GM12872 (cell line): ENCODE measurements around the gene FAM20C.

ENCODE experiments used
- TF ChIP-seq, protein P1 (sequence below): IDR thresholded peaks from 3 replicates; pipeline ENCODE4 v1.5.1; 2011; ENCODE audit warnings: low read depth, mild to moderate bottlenecking, low read length, moderate library complexity; ENCODE audit not compliant: insufficient read depth

FAM20C gene

DNA sequence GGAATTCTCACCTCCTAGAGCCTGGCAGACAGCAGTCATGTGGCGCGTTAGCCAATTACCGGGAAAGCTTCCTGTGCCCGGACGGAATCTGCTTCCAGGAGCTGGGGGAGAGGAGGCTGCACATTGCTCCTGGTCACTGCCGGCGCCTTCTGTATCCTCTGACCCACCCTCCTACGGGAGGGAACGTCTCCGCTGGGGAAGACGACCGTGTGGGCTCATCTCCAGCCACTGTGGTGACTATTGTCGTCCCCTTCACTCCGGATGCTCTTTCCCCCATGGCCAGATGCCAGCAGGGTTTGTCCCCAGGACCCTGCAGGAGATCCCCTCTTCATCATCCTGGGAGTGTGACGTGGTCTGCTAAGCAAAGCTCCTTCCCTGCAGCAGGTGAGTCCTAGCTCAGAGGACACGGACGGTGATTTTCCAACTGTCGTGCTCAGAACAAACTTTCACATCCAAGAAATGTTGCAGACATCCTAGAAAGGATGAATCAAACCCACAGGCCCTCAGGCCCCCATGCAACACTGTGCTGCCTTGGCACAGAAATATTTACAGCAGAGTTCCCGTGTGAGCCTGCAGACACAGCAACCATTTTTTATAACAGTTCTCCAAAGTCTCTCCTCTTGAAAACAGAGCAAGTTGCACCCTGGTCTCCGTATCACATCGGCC lies 29.6 kb upstream of the FAM20C start:
- TF ChIP-seq, protein P1, sequence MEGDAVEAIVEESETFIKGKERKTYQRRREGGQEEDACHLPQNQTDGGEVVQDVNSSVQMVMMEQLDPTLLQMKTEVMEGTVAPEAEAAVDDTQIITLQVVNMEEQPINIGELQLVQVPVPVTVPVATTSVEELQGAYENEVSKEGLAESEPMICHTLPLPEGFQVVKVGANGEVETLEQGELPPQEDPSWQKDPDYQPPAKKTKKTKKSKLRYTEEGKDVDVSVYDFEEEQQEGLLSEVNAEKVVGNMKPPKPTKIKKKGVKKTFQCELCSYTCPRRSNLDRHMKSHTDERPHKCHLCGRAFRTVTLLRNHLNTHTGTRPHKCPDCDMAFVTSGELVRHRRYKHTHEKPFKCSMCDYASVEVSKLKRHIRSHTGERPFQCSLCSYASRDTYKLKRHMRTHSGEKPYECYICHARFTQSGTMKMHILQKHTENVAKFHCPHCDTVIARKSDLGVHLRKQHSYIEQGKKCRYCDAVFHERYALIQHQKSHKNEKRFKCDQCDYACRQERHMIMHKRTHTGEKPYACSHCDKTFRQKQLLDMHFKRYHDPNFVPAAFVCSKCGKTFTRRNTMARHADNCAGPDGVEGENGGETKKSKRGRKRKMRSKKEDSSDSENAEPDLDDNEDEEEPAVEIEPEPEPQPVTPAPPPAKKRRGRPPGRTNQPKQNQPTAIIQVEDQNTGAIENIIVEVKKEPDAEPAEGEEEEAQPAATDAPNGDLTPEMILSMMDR: no peak

DNA sequence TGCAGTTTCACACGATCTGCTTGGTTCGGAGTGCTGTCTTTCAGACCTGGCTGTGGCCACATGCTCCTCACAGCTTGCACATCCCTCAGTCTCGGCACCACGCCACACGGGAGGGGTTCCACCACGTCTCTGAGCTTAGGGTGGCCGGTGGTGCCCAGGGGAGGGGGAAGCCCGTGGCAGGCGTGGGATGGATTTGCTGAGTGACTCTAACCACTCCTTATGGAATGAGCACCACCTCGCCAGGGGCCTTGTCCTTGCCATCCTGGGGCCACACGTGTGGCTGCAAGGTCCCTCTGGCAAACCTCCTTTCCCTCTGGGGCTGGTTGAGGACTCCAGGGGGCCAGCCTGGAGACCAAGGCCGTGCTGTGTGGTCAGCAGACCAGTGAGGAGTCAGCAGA lies 29.1 kb upstream of the FAM20C start:
- TF ChIP-seq, protein P1: no peak

DNA sequence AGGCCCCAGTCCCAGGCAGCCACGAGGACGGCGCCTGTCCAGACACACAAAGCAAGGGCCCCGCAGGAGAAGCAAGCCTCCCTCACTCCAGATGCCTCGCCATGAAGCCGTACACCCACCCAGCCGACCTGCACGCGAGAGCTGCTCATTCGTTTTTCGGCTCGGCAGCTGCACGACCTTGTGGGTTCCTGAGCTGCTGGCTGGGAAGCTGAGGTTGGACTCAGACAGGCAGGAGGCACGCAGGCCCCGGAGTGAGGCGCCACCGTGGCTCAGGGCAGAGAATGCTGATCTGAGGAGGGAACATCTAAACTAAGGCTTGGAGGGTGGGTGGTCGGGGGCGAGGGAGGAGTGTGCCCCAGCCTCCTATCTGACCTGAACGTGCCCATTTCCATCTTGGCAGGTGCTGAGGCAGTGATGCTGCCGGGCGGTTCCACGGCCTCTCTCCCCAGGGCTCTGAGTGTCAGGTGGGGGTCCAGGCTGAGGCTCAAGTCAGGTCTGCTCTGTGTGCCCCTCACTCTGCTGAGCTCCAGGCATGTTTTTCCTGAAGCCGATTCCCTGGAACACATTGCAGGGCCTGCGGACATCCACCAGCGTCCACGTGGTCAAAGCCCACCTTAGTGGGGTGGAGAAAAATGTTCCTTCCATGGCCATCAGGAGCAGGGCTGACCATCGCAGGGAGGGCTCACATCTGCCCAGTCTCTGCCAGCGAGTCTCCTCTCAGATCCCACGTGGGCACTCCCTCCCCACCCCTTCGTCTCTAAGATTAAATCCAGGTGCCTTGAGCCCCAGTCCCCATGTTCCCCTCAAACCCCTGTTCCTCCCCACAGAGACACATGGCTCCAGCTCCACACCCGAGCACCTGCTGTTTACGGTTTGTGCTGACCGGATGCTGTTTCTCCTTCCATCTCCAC lies 28.1 kb upstream of the FAM20C start:
- TF ChIP-seq, protein P1: no peak

DNA sequence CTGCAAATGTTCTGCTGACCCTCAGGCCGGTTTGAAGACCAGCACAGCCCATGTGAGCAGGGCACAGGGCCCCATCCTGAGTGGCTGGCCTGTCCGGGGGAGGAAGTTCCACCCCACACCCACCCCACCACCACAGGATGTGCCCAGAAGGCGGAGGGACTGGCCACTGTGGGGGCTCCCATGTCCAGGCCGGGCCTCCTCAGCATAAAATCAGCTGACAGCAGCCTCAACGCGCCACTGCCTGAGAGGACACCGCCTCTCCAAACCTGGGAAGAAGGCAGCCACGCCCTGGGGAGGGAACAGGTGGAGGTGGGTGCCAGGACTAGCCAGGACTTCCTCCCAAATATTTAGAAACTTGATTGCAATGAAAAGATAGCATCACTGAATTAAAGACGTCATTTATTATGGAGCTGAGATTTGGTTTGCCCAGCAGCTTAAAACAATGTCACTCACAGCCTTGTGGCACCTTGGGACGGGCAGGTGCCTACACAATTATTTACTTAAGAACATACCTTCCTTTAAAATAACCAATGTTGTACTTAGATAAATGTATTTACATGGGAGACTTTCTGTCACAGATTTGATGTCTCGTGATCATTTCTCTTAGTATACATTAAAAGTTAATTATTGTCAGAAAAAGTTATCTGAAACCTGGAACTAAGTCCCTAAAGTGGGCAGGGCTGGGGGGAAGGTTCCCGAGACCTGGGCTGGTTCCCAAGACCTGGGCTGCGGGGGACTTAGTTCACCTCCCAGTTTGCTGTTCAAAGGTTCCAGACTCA lies 27.3 kb upstream of the FAM20C start:
- TF ChIP-seq, protein P1: no peak

DNA sequence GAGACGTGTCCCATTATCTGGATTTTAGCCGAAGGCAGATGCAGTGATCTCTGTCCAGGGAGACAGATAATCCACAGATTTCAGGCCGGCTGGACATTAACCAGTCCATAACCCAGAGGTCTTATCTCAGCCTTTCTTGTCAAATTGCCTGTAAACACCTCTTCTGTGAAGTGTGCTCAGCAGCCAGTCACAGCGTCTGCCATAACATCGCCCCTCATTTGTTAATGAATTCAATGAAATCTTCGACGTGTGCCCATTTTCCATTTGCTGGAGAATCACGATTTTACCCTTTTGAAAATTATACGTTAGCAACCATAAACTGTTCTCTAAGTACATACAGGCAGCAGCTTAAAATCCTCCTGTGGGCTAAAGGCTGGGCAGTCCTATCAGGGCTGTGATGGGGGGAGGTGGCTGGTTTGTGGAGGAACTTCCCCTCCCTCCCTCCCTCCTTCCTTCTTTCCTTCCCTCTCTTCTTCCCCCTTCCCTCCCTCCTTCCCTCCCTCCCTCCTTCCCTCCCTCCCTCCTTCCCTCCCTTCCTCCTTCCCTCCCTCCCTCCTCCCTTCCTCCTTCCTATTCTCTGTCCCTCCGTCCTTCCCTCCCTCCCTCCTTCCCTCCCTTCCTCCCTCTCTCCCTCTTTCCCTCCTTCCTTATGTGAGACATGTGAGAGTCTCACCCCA lies 26.6 kb upstream of the FAM20C start:
- TF ChIP-seq, protein P1: no peak

DNA sequence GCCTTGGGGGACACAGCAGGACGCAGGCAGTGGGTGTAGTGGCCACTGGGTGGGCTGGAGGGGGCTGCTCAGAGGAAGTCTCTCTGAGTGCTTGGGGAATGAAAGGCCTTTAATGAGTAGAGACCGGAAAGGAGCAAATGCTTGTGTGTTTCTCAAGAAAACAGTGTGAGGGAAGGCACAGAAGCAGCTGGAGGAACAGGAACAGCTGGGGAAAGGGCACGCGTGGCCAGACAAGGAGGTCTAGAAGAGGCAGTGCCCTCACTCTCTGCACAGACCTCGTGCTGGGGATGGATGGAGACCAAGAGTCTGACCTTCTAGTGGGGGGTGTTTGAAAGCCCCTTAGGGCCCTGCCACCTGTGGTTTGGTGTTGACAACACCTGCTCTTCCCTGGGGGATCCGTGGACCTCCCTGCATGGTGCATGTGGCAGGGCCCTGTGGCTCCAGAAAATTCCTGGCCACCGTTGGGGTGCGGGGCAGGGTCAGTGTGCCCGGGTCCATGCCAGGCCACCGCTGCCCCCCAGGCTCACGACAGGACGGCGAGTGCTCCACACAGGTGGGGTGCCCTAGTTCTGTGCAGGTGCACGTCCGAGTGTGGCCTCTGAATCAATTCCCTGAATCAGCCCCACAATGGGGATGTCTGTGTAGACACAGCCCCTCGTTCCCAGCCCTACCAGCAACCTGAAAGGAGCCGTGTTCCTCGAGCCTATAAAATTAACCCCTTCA lies 25.9 kb upstream of the FAM20C start:
- TF ChIP-seq, protein P1: no peak
